Omental fat pad (tissue), 4 donors: ENCODE measurements around the gene SELENBP1. TPM values are rescaled to one million over a fixed set of nuclear protein-coding genes. Genes with fewer than 3 reads are reported as not detected.

Experiments used
- ATAC-seq: fragments of 150-250 bp; one replicate; pipeline ENCODE4 v1.9.1; 2016; ENCODE audit warnings: mild to moderate bottlenecking, moderate library complexity; ENCODE audit not compliant: low FRiP score
- DNase-seq: peaks from one replicate; pipeline ENCODE4 v3.0.0-alpha.2; 2019; ENCODE audit warnings: low spot score
- total RNA-seq, 4 donors: library from RNA; depleted of rRNA; stranded (reverse); fragments of >200 nt; gene quantifications; one replicate each; pipeline ENCODE4 v1.1.0, GENCODE V29; 2016
- TF ChIP-seq, protein P1 (sequence below), 3 donors: fragments of 450-650 bp; IDR thresholded peaks; one replicate each; pipeline ENCODE4 v1.5.1; 2016 to 2017; ENCODE audit warnings: antibody characterized with exemption in 3 of 3, mild to moderate bottlenecking in 3 of 3, moderate library complexity in 2 of 3

The SELENBP1 gene
- total RNA-seq, 4 donors from 2014 or later = 35.7 to 190 (median 128) TPM

DNA sequence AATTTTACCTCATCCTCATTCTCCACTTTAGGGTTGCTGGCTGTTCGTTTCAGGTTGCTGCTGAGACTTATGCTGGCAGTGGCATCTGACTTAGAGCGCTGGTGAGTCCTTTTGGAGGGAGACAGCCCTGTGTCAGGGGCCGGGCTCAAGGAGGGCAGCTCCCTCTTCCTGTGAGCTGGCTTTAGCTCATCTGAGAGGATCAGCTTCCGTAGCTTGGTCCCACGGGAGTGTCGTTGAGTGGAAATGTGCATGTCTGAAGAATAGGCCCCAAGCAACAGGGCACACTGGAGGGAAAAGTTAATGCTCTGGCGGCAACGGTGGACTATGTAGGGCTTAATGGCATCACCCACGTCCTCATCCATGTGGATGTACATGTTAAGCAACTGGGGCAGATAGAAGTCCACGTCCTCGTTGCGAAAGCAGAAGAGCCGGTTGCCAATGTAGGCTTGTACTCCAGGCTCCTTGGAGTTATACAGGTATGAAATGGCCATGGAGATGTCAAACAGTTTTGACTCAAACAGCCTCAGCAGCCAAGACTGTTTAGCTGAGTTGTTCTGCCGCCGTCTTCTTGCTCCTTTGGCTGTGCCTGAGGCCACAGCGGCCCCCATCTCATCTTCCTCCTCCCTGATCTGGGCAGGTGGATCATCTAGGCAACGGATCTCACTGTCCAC is 56.8 kb downstream of the SELENBP1 start:
- DNase-seq (no peak), ATAC-seq (no peak)
- TF ChIP-seq, protein P1, sequence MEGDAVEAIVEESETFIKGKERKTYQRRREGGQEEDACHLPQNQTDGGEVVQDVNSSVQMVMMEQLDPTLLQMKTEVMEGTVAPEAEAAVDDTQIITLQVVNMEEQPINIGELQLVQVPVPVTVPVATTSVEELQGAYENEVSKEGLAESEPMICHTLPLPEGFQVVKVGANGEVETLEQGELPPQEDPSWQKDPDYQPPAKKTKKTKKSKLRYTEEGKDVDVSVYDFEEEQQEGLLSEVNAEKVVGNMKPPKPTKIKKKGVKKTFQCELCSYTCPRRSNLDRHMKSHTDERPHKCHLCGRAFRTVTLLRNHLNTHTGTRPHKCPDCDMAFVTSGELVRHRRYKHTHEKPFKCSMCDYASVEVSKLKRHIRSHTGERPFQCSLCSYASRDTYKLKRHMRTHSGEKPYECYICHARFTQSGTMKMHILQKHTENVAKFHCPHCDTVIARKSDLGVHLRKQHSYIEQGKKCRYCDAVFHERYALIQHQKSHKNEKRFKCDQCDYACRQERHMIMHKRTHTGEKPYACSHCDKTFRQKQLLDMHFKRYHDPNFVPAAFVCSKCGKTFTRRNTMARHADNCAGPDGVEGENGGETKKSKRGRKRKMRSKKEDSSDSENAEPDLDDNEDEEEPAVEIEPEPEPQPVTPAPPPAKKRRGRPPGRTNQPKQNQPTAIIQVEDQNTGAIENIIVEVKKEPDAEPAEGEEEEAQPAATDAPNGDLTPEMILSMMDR (IDR thresholded peaks at IDR 0.05) = no peak

Other genes with a start within 250 kb of the SELENBP1 start
- 10 to 100 TPM in 1 of 4 donors, 1 to 10 TPM in 3; 2.6 to 25.5 (median 4.1) TPM for gene SEMA6C, start 226.1 kb downstream of the SELENBP1 start, total RNA-seq
- gene TNFAIP8L2, start 216.1 kb downstream of the SELENBP1 start, total RNA-seq = 10 to 100 TPM in 3 of 4 donors, 1 to 10 TPM in 1; 7.6 to 16.4 (median 13.0) TPM
- gene LYSMD1, start 206.8 kb downstream of the SELENBP1 start, total RNA-seq = 10 to 100 TPM in 2 of 4 donors, 1 to 10 TPM in 2; 4.1 to 11.0 (median 9.8) TPM
- gene SCNM1, start 206.6 kb downstream of the SELENBP1 start, total RNA-seq = 10 to 100 TPM; 12.0 to 24.7 (median 20.7) TPM
- 1 to 10 TPM in 1 of 4 donors, not detected in 3; 1.9 TPM for gene TMOD4, start 196.7 kb downstream of the SELENBP1 start, total RNA-seq
- 10 to 100 TPM; 24.0 to 26.1 (median 24.6) TPM for gene VPS72, start 182.5 kb downstream of the SELENBP1 start, total RNA-seq
- gene PIP5K1A, start 174.2 kb downstream of the SELENBP1 start, total RNA-seq = 10 to 100 TPM; 31.5 to 94.2 (median 59.4) TPM
- 100 to 1,000 TPM in 3 of 4 donors, 10 to 100 TPM in 1; 96.4 to 148 (median 131) TPM for gene PSMD4, start 118.0 kb downstream of the SELENBP1 start, total RNA-seq
- gene ZNF687, start 90.4 kb downstream of the SELENBP1 start, total RNA-seq = 10 to 100 TPM; 10.1 to 15.3 (median 14.2) TPM
- gene PI4KB, start 45.3 kb downstream of the SELENBP1 start, total RNA-seq = 100 to 1,000 TPM in 1 of 4 donors, 10 to 100 TPM in 3; 80.4 to 109 (median 87.2) TPM
- gene RFX5, start 25.5 kb downstream of the SELENBP1 start, total RNA-seq = 10 to 100 TPM; 20.1 to 50.6 (median 24.4) TPM
- 100 to 1,000 TPM; 218 to 238 (median 231) TPM for gene PSMB4, start 26.9 kb upstream of the SELENBP1 start, total RNA-seq
- gene POGZ, start 86.8 kb upstream of the SELENBP1 start, total RNA-seq = 10 to 100 TPM; 32.9 to 60.8 (median 40.1) TPM
- gene CGN, start 138.7 kb upstream of the SELENBP1 start, total RNA-seq = 10 to 100 TPM in 2 of 4 donors, 1 to 10 TPM in 1, under 1 TPM in 1; 0.32 to 44.6 (median 8.0) TPM
- gene TUFT1, start 167.6 kb upstream of the SELENBP1 start, total RNA-seq = 10 to 100 TPM in 1 of 4 donors, 1 to 10 TPM in 3; 5.0 to 12.8 (median 7.7) TPM
- gene SNX27, start 239.3 kb upstream of the SELENBP1 start, total RNA-seq = 10 to 100 TPM; 21.3 to 41.9 (median 33.6) TPM